Measurements from ENCODE around the gene MCM5.

- TF ChIP-seq POLR2A (IDR thresholded peaks at IDR 0.05; ENCODE audit: low read depth, low read length) (no peak), POLR2AphosphoS5 (IDR thresholded peaks at IDR 0.05; ENCODE audit: low read depth, low read length) (no peak), TAF1 (IDR thresholded peaks at IDR 0.05; ENCODE audit: borderline replicate concordance, low read depth, low read length) (no peak)
Measured at GRCh38 chr22:35392357-35392756, 7.6 kb upstream of the MCM5 start.
